ENCODE measurements around the gene YTHDC2.

- TF ChIP-seq, protein P1, sequence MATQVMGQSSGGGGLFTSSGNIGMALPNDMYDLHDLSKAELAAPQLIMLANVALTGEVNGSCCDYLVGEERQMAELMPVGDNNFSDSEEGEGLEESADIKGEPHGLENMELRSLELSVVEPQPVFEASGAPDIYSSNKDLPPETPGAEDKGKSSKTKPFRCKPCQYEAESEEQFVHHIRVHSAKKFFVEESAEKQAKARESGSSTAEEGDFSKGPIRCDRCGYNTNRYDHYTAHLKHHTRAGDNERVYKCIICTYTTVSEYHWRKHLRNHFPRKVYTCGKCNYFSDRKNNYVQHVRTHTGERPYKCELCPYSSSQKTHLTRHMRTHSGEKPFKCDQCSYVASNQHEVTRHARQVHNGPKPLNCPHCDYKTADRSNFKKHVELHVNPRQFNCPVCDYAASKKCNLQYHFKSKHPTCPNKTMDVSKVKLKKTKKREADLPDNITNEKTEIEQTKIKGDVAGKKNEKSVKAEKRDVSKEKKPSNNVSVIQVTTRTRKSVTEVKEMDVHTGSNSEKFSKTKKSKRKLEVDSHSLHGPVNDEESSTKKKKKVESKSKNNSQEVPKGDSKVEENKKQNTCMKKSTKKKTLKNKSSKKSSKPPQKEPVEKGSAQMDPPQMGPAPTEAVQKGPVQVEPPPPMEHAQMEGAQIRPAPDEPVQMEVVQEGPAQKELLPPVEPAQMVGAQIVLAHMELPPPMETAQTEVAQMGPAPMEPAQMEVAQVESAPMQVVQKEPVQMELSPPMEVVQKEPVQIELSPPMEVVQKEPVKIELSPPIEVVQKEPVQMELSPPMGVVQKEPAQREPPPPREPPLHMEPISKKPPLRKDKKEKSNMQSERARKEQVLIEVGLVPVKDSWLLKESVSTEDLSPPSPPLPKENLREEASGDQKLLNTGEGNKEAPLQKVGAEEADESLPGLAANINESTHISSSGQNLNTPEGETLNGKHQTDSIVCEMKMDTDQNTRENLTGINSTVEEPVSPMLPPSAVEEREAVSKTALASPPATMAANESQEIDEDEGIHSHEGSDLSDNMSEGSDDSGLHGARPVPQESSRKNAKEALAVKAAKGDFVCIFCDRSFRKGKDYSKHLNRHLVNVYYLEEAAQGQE (IDR thresholded peaks at IDR 0.05; ENCODE audit: insufficient read depth in 1 of 2, low read depth in 2 of 2, low read length in 2 of 2) = no peak
- TF ChIP-seq SIN3A (IDR thresholded peaks at IDR 0.05; ENCODE audit: borderline replicate concordance, insufficient read depth, low read length) (no peak), POLR2AphosphoS5 (IDR thresholded peaks at IDR 0.05; ENCODE audit: low read depth, low read length) (no peak)
These were observed 22.5 kb upstream of the YTHDC2 start for GRCh38 chr5:113491022-113491421.
